GM18499 (cell line): ENCODE results near the gene COQ8B.

Experiments
- ATAC-seq: cut with Tn5 transposase; IDR thresholded peaks from one replicate; pipeline ENCODE4 v1.9.1; 2021; ENCODE audit warnings: moderate number of reproducible peaks; ENCODE audit not compliant: insufficient read depth, unreplicated experiment

COQ8B gene

DNA sequence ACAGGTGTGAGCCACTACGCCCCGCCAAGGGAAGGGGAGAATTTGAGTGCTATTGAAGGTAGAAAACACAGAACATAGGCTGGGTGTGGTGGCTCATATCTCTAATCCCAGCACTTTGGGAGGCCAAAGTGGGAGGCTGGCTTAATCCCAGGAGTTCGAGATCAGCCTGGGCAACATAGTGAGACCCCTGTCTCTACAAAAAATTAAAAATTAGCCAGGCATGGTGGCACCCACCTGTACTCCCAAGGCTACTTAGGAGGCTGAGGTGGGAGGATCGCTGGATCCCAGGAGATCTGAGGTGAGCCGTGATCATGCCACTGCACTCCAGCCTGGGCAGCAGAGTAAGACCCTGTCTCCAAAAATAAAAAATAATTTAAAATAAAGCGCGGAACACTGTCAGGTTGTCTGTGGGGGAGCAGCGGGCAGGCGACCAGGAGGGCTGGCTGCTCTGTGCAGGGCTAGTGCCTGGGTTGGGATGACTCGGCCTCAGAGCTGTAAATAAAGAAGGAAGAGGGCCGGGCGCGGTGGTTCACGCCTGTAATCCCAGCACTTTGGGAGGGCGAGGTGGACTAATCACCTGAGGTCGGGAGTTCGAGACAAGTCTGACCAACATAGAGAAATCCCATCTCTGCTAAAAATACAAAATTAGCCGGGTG is 74.5 kb downstream of the COQ8B start:
- no peak for ATAC-seq
